NCI-H460 (cell line): ENCODE measurements around the gene RUFY3. TPM values are rescaled to one million over a fixed set of nuclear protein-coding genes. Genes with fewer than 3 reads are reported as not detected.
"Not testable (repeated sequence)": the region's sequence is repeated elsewhere in the genome, so short reads cannot be mapped to it uniquely, and the experiment has no call there.

Experiments used
- DNase-seq: peaks from one replicate; pipeline ENCODE4 v3.0.0-alpha.2; 2016; ENCODE audit warnings: low read depth; ENCODE audit errors: extremely low read depth
- small RNA-seq, 2 experiments: library from RNA; depleted of rRNA; stranded (forward); fragments of <200 nt; gene quantifications; one replicate each; pipeline ENCODE3, GENCODE V24; 2014
- total RNA-seq: library from RNA; depleted of rRNA; stranded (reverse); fragments of >200 nt; shearing (Covaris generic); gene quantifications from 2 replicates; pipeline ENCODE4 v1.2.3, GENCODE V29; 2014; rRNA removed

The RUFY3 gene
- total RNA-seq, 1 experiment from 2014 or later: 23.5 TPM

GRCh38 chr4:70838666-70839588 lies 117.2 kb downstream of the RUFY3 start:
- peak; percentile 24 for DNase-seq

DNA sequence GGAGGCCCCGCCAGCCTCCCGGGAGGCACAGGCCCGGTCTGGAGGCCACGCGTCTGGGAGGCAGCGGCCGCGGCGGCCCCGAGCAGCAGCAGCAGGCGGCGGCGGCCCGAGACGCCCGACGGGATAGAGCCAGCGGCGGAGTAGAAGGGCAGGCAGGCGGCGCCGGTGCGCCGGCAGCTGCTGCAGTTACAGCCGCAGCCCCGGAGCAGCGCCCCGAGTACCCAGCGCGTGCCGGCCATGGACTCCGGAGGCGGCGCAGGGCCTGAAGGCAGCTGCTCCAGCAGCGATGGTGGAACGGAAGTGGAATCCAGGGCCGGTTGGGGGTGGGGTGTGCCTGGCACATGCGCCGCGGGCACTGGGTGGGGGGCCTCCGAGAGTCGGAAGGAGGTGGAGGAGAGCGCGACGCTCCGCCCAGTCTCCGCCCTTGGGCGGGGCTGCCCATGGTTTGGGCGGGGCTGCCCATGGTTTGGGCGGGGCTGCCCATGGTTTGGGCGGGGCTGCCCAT lies 117.9 kb downstream of the RUFY3 start, which contains the start of gene GRSF1:
TSS of gene GRSF1 (minus strand) at position 302 of the 505 bp plus-strand sequence. CDS start at position 239, 63 bp downstream.
- peak; percentile 89 for DNase-seq

- peak; percentile 28 for DNase-seq
Observed at GRCh38 chr4:70840137-70840536, 118.4 kb downstream of the RUFY3 start.

- DNase-seq: not testable (repeated sequence)
Observed at GRCh38 chr4:70840631-70841030, 118.9 kb downstream of the RUFY3 start.

GRCh38 chr4:70841211-70841610 lies 119.4 kb downstream of the RUFY3 start:
- no peak for DNase-seq

DNA sequence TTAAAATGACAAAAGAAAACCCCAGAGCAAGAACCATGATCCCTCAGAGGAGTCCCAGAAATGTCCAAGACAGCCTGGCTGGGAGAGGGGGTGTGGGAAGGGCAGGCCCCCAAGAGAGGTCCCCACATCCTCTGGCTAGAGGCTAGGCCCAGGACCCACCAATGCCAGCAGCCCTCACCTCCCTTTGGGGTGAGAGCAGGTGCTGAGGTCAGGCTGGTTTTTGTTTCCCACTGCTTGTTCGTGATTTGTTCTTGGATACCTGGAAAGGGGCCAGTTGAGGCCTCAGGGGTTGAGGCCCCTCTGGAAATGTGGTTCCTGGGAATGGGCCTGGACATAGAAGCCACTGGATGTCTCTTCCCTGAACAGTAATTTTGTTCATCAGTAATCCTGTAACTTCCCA lies 120.2 kb downstream of the RUFY3 start:
- DNase-seq: no peak

- DNase-seq: no peak
Observed at GRCh38 chr4:70842761-70843435, 121.1 kb downstream of the RUFY3 start.

- no peak for DNase-seq
Observed at GRCh38 chr4:70844180-70844579, 122.4 kb downstream of the RUFY3 start.

DNA sequence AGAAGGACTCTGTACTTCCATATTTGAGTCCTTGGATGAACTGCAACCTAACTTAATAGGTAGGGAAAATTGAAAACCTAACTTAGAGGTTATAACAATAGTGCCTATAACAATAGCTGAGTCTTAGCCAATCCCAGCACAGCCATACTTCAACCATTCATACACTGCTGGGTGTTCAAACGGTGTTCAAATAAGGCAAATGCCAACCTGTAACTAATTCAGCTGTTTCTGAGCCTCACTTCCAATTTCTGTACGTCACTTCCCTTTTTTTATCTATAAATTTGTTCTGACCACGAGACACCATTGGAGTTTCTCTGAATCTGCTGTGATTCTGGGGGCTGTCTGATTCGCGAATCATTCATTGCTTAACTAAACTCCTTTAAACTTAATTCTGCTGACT lies 127.5 kb downstream of the RUFY3 start:
- DNase-seq: no peak

DNA sequence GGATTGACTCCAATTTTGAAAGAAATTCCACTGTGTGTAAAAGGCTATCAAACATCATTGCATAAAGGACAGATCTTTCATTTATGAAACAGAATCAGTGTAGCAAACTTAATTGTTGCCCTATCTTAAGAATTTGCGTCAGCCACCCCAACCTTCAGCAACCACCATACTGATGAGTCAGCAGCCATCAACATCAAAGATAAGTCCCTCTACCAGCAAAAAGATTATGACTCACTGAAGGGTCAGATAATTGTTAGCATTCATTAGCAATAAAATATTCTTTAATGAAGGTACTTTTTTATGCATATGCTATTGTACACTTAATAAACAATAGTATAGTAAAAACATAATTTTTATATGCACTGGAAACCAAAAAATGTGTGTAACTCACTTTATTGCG lies 133.7 kb downstream of the RUFY3 start:
- no peak for DNase-seq

Small RNAs within 50 kb of the gene (small RNA-seq; reads per million reads assigned to genes)
- gene RF00026 (0 reads per million in 2 experiments), gene RNU6-520P (0 reads per million in 2 experiments), gene RNU6-784P (0 reads per million in 2 experiments), gene RNU6-891P (0 reads per million in 2 experiments)

Other genes with a start within 250 kb of the RUFY3 start
- gene MUC7, start 249.8 kb upstream of the RUFY3 start, total RNA-seq: not detected in 2 replicates
- gene AMTN, start 203.4 kb upstream of the RUFY3 start, total RNA-seq: not detected in 2 replicates
- gene AMBN, start 129.7 kb upstream of the RUFY3 start, total RNA-seq: not detected in 2 replicates
- gene ENAM, start 93.2 kb upstream of the RUFY3 start, total RNA-seq: not detected in 2 replicates
- gene JCHAIN, start 55.5 kb upstream of the RUFY3 start, total RNA-seq: not detected in 2 replicates
- 13.3 and 14.8 TPM in 2 replicates for gene UTP3, start 33.4 kb upstream of the RUFY3 start, total RNA-seq
- 90.0 and 101 TPM in 2 replicates for gene GRSF1, start 117.9 kb downstream of the RUFY3 start, total RNA-seq
- 7.0 and 9.2 TPM in 2 replicates for gene MOB1B, start 180.4 kb downstream of the RUFY3 start, total RNA-seq